Measurements from ENCODE around the gene MBLAC2. TPM values are rescaled to one million over a fixed set of nuclear protein-coding genes. Genes with fewer than 3 reads are reported as not detected.

MBLAC2 gene
- total RNA-seq, 2 experiments from 2014 or later: 3.9 to 4.1 TPM

GRCh38 chr5:90424245-90424644 is 50.3 kb downstream of the MBLAC2 start:
- H3K27me3 Mint-ChIP-seq: peaks cover 19% of the 10 kb centered on the region
- ATAC-seq (ENCODE audit: poor library complexity): no peak
- TF ChIP-seq, protein P1, sequence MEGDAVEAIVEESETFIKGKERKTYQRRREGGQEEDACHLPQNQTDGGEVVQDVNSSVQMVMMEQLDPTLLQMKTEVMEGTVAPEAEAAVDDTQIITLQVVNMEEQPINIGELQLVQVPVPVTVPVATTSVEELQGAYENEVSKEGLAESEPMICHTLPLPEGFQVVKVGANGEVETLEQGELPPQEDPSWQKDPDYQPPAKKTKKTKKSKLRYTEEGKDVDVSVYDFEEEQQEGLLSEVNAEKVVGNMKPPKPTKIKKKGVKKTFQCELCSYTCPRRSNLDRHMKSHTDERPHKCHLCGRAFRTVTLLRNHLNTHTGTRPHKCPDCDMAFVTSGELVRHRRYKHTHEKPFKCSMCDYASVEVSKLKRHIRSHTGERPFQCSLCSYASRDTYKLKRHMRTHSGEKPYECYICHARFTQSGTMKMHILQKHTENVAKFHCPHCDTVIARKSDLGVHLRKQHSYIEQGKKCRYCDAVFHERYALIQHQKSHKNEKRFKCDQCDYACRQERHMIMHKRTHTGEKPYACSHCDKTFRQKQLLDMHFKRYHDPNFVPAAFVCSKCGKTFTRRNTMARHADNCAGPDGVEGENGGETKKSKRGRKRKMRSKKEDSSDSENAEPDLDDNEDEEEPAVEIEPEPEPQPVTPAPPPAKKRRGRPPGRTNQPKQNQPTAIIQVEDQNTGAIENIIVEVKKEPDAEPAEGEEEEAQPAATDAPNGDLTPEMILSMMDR (IDR thresholded peaks at IDR 0.05): no peak

GRCh38 chr5:90421136-90421535 is 53.4 kb downstream of the MBLAC2 start:
- no peaks in the 10 kb centered on the region for H3K9me3 ChIP-seq (ENCODE audit: control insufficient read depth in 1 of 2, insufficient read depth in 1 of 2, low read length in 2 of 2)
- H3K9me3 Mint-ChIP-seq: no peaks in the 10 kb centered on the region
- H3K4me1 ChIP-seq (ENCODE audit: insufficient read depth, low read length): no peaks in the 10 kb centered on the region
- DNase-seq (peak in 1 of 14 experiments; percentile 2), ATAC-seq (ENCODE audit: poor library complexity) (no peak)
- POLR2A ChIA-PET: no interaction called here
- H3K4me1 Mint-ChIP-seq (ENCODE audit: low read depth): no peaks in the 10 kb centered on the region
- H3K36me3 Mint-ChIP-seq (ENCODE audit: low read depth): no peaks in the 10 kb centered on the region
- TF ChIP-seq, protein P1 (IDR thresholded peaks at IDR 0.05): no peak
- H3K27ac ChIP-seq (ENCODE audit: low read depth in 1 of 2, low read length in 2 of 2): no peak overlapping the region
- H3K27me3 ChIP-seq (ENCODE audit: control insufficient read depth in 1 of 2, insufficient read depth in 2 of 2, low read length in 2 of 2): peaks cover 0 to 9% of the 10 kb centered on the region in 2 experiments
- intact Hi-C loops (cut with DNase I, micrococcal nuclease): no loop called here
- H3K4me3 ChIP-seq (ENCODE audit: low read length): no peak overlapping the region
- no peak overlapping the region for H3K4me3 Mint-ChIP-seq
- no peaks in the 10 kb centered on the region for H3K36me3 ChIP-seq (ENCODE audit: insufficient read depth, low read length)
- H3K27me3 Mint-ChIP-seq: peaks cover 32% of the 10 kb centered on the region
- CTCF ChIA-PET: interaction anchor here (0.8 kb wide), 1 partner anchor 17 kb away, joined by 3 read pairs; no protein-coding TSS in a partner anchor
- H3K27ac Mint-ChIP-seq: no peak overlapping the region

More at GRCh38 chr5:90424245-90424644, 50.3 kb downstream of the MBLAC2 start:
- DNase-seq: no peak
- H3K27me3 ChIP-seq (ENCODE audit: control insufficient read depth in 1 of 2, insufficient read depth in 2 of 2, low read length in 2 of 2): peaks cover 0 to 9% of the 10 kb centered on the region in 2 experiments
- no peak overlapping the region for H3K27ac ChIP-seq (ENCODE audit: low read depth in 1 of 2, low read length in 2 of 2)
- H3K4me3 ChIP-seq (ENCODE audit: low read length): no peak overlapping the region
- no peak overlapping the region for H3K4me3 Mint-ChIP-seq
- no peaks in the 10 kb centered on the region for H3K4me1 Mint-ChIP-seq (ENCODE audit: low read depth)
- no peaks in the 10 kb centered on the region for H3K36me3 ChIP-seq (ENCODE audit: insufficient read depth, low read length)
- ChIA-PET CTCF (no interaction called here), POLR2A (no interaction called here)
- no peaks in the 10 kb centered on the region for H3K9me3 ChIP-seq (ENCODE audit: control insufficient read depth in 1 of 2, insufficient read depth in 1 of 2, low read length in 2 of 2)
- intact Hi-C loops (cut with DNase I, micrococcal nuclease): no loop called here
- no peaks in the 10 kb centered on the region for H3K4me1 ChIP-seq (ENCODE audit: insufficient read depth, low read length)
- no peaks in the 10 kb centered on the region for H3K9me3 Mint-ChIP-seq
- H3K27ac Mint-ChIP-seq: no peak overlapping the region
- no peaks in the 10 kb centered on the region for H3K36me3 Mint-ChIP-seq (ENCODE audit: low read depth)

DNA sequence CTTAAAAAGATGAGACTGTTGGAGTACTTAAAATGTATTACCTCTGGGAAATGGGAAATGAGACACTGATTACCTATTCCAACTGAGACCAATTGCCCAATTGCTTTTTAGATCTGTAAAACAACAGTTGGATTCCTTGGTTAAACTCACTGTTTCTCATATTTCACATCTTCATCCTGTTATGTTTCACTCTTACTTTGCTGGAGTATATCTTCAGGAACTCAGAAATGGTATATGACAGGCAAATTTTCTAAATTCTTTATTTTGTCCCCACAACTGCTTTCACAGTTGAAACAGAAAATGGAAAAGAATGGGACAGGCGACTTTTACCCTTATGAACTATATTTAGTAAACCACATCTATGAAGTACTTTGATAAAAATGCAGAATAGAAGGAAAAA is 56.4 kb downstream of the MBLAC2 start:
- intact Hi-C loops (cut with DNase I, micrococcal nuclease): loop anchor here in 1 of 2 experiments (10.0 kb wide), 1 partner anchor 967 kb away; the partner anchor contains the start of gene ARRDC3
- H3K4me3 Mint-ChIP-seq: no peak overlapping the region
- no peak overlapping the region for H3K4me3 ChIP-seq (ENCODE audit: low read length)
- H3K27me3 Mint-ChIP-seq: peaks cover 32% of the 10 kb centered on the region
- no peak overlapping the region for H3K27ac ChIP-seq (ENCODE audit: low read depth in 1 of 2, low read length in 2 of 2)
- no peaks in the 10 kb centered on the region for H3K4me1 Mint-ChIP-seq (ENCODE audit: low read depth)
- ATAC-seq (ENCODE audit: poor library complexity): no peak
- H3K27me3 ChIP-seq (ENCODE audit: control insufficient read depth in 1 of 2, insufficient read depth in 2 of 2, low read length in 2 of 2): peaks cover 0 to 9% of the 10 kb centered on the region in 2 experiments
- no peaks in the 10 kb centered on the region for H3K4me1 ChIP-seq (ENCODE audit: insufficient read depth, low read length)
- H3K9me3 Mint-ChIP-seq: no peaks in the 10 kb centered on the region
- no peaks in the 10 kb centered on the region for H3K9me3 ChIP-seq (ENCODE audit: control insufficient read depth in 1 of 2, insufficient read depth in 1 of 2, low read length in 2 of 2)
- H3K27ac Mint-ChIP-seq: no peak overlapping the region
- CTCF ChIA-PET: no interaction called here
- no peaks in the 10 kb centered on the region for H3K36me3 ChIP-seq (ENCODE audit: insufficient read depth, low read length)
- H3K36me3 Mint-ChIP-seq (ENCODE audit: low read depth): no peaks in the 10 kb centered on the region
- TF ChIP-seq, protein P1 (IDR thresholded peaks at IDR 0.05): no peak
- no peak for DNase-seq
- POLR2A ChIA-PET: no interaction called here
